ENCODE measurements around the gene TBX5.
A peak's percentile ranks its signal among the peaks of the same experiment; 100 is the strongest.

Gene TBX5

DNA sequence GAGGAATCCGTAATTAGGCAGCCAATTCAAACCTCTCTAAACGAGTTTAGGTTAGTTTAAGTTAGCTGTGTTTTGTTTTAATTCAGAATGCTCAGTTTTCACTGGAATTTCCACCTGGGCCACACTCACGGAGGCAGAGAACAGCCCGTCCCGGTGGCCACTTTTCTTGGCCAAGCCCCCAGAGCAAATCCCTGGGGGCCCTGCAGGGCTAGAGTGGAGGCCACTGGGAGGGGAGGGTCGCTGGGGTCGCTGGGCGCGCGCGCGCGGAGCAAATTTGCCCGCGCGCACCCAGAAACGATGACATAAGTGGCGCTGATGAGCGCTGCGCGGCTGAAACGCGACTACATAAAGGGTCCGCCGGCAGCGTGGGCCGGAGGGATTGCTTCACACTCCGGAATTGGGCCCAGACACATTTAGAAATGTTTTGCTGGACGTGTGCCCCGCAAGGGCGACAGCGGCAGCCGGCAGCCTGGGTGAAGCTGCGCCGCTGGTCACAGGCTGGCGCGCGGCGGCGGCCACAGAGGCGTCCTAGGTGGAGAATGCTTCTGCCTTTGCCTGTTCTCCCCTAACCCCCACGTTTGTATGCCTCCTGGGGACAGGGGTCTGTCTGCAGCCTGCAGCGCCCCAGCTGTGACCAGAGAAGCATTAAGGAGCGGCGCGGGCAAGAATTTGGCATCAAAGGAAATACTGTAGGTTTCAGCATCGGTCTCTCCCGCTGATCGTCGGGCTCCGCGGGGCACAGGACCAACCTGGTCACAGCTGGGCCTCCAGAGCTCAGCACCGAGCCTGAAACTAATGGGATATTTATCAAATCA, 37.9 kb upstream of the TBX5 start:
- Histone ChIP-seq H3K9ac (ENCODE audit: low read depth, low read length) (no peak overlapping the region), H3K27ac (ENCODE audit: low read depth, low read length) (no peak overlapping the region), H3K4me3 (ENCODE audit: low read depth, low read length) (no peak overlapping the region), H3K27me3 (ENCODE audit: control insufficient read depth, insufficient read depth, low read length) (peaks cover 100% of the 10 kb centered on the region), H3K9me3 (ENCODE audit: control insufficient read depth, insufficient read depth, low read length) (no peaks in the 10 kb centered on the region), H3K36me3 (ENCODE audit: control insufficient read depth, insufficient read depth, low read length) (no peaks in the 10 kb centered on the region), H3K4me1 (ENCODE audit: control insufficient read depth, insufficient read depth, low read length) (peaks cover 11% of the 10 kb centered on the region)

DNA sequence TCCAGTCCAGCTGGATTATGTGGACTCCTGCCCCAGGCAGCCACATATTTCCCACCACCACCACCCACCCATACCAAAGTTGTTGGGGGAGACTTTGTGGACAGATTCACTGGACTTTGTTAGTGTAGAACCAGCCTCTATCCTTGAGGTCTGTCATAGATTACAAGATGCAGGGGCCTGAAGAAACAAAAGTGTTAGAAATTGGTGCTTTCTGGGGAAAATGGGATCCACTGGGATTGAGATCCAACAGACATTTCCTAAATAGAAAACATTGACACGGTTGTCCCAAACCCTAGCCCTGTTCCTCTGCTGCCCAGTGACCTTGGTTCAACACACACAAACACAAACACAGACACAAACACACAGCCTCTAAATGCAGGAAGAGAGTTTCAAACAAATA, 36.6 kb upstream of the TBX5 start:
- H3K9me3 ChIP-seq (ENCODE audit: control insufficient read depth, insufficient read depth, low read length), result no peaks in the 10 kb centered on the region
- no peak overlapping the region for H3K27ac ChIP-seq (ENCODE audit: low read depth, low read length)
- peaks cover 4% of the 10 kb centered on the region; the same call in 1 of the 2 replicates for H3K4me1 ChIP-seq (ENCODE audit: control insufficient read depth, insufficient read depth, low read length)
- H3K27me3 ChIP-seq (ENCODE audit: control insufficient read depth, insufficient read depth, low read length), result peaks cover 100% of the 10 kb centered on the region
- H3K4me3 ChIP-seq (ENCODE audit: low read depth, low read length), result no peak overlapping the region
- no peak overlapping the region for H3K9ac ChIP-seq (ENCODE audit: low read depth, low read length)
- no peaks in the 10 kb centered on the region for H3K36me3 ChIP-seq (ENCODE audit: control insufficient read depth, insufficient read depth, low read length)

DNA sequence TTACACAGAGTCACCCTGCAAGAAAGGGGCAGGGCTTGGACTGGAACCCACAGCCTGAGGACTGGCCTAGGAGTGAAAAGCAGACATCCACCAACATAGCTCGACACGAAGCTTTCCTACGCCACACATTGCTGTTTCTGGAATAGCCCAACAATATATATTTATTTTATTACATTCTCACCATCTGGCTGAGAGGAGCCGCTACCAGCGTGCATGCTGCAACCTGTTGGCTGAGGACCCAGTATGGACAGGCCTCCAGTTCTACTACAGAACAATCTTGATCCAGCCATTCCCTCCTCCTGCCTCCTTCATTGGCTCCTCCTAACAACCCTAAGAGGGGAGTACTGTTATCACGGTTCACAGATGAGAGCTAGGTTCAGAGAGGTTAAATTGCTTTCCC, 35.6 kb upstream of the TBX5 start:
- Histone ChIP-seq H3K27me3 (ENCODE audit: control insufficient read depth, insufficient read depth, low read length) (peaks cover 100% of the 10 kb centered on the region), H3K4me1 (ENCODE audit: control insufficient read depth, insufficient read depth, low read length) (peaks cover 4% of the 10 kb centered on the region; the same call in 1 of the 2 replicates), H3K9me3 (ENCODE audit: control insufficient read depth, insufficient read depth, low read length) (peaks cover 2% of the 10 kb centered on the region; the same call in 1 of the 2 replicates), H3K9ac (ENCODE audit: low read depth, low read length) (no peak overlapping the region), H3K27ac (ENCODE audit: low read depth, low read length) (no peak overlapping the region), H3K36me3 (ENCODE audit: control insufficient read depth, insufficient read depth, low read length) (no peaks in the 10 kb centered on the region), H3K4me3 (ENCODE audit: low read depth, low read length) (no peak overlapping the region)

DNA sequence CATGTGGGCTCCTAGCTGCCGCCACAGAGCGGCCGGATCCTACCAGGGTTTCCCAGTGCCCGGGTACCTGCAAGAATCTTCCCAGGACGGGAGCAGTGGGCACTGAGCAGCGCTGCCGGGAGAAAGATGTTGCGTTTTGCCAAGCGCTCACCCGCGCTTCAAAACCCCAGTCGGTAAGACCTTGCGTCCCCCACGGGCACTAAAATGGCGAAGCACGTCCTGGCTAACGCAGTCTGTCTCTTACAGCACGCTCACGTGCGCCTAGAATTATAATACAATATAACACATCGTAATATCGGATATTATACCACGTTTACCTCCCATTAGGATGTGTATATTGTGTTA, 35.1 kb upstream of the TBX5 start:
- no peak overlapping the region for H3K9ac ChIP-seq (ENCODE audit: low read depth, low read length)
- H3K27me3 ChIP-seq (ENCODE audit: control insufficient read depth, insufficient read depth, low read length), result peaks cover 100% of the 10 kb centered on the region
- no peak overlapping the region for H3K27ac ChIP-seq (ENCODE audit: low read depth, low read length)
- H3K36me3 ChIP-seq (ENCODE audit: control insufficient read depth, insufficient read depth, low read length), result no peaks in the 10 kb centered on the region
- peaks cover 4% of the 10 kb centered on the region; the same call in 1 of the 2 replicates for H3K4me1 ChIP-seq (ENCODE audit: control insufficient read depth, insufficient read depth, low read length)
- H3K9me3 ChIP-seq (ENCODE audit: control insufficient read depth, insufficient read depth, low read length), result peaks cover 5% of the 10 kb centered on the region; the same call in 1 of the 2 replicates
- no peak overlapping the region for H3K4me3 ChIP-seq (ENCODE audit: low read depth, low read length)

DNA sequence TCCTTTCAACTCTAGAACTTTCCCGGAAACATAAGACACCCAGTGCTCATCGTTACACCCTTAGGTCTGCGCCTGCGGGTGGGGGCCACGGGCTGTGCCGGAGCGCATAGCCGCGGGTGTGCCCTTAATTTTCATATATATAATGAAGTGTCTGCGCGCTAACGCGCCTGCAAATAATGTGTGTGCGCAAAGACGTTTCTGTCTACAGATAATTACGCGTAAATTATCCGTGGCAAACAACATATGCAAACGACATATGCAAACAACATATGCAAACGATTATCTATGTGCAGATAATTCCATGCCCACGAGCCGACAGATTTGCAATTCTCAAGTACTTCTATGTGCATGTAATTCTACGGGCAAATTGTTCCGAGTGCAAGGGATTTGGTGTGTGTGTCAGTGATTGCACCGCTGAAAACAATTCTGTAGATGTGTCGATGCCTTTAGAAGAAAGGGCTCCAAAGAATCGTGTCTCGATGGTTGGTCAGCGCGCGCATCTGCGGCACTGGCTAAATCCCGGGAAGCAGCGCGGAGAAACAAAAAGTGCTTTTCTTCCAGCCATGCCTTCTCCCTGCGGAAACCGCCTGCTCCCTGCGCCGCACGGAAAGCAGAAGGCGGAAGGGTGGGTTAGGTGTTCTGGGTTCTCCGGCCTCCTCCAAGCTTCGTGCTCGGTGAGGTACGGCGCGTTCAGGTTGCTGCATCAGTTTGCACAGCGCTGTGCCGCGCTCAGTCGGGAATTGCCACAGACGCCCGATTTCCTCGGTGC, 34.5 kb upstream of the TBX5 start:
- Histone ChIP-seq H3K4me3 (ENCODE audit: low read depth, low read length) (no peak overlapping the region), H3K27me3 (ENCODE audit: control insufficient read depth, insufficient read depth, low read length) (peaks cover 100% of the 10 kb centered on the region), H3K27ac (ENCODE audit: low read depth, low read length) (no peak overlapping the region), H3K9ac (ENCODE audit: low read depth, low read length) (no peak overlapping the region), H3K36me3 (ENCODE audit: control insufficient read depth, insufficient read depth, low read length) (no peaks in the 10 kb centered on the region), H3K9me3 (ENCODE audit: control insufficient read depth, insufficient read depth, low read length) (peaks cover 5% of the 10 kb centered on the region; the same call in 1 of the 2 replicates), H3K4me1 (ENCODE audit: control insufficient read depth, insufficient read depth, low read length) (peaks cover 4% of the 10 kb centered on the region; the same call in 1 of the 2 replicates)

DNA sequence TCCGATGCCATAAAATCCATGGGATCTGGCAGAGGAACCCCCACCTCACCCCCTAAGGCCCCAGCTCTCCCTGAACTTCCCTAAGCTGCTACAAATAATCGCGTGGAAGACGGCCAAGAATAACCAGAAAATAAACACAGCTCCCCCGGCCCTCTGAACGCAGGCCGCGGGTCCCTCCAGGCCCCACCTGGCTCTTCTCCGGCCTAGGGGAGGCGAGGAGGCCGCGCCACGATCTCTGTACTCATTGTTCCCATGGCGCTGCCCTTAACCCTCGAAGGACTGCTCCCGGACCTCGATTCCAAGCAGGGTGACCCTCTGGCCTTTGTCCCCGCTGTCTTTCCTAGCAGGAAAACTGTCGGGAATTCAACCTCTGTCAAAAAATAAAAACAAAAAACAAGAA, 33.9 kb upstream of the TBX5 start:
- H3K36me3 ChIP-seq (ENCODE audit: control insufficient read depth, insufficient read depth, low read length), result no peaks in the 10 kb centered on the region
- H3K4me1 ChIP-seq (ENCODE audit: control insufficient read depth, insufficient read depth, low read length), result peaks cover 4% of the 10 kb centered on the region; the same call in 1 of the 2 replicates
- H3K9ac ChIP-seq (ENCODE audit: low read depth, low read length), result no peak overlapping the region
- no peak overlapping the region for H3K27ac ChIP-seq (ENCODE audit: low read depth, low read length)
- H3K27me3 ChIP-seq (ENCODE audit: control insufficient read depth, insufficient read depth, low read length), result peaks cover 100% of the 10 kb centered on the region
- no peak overlapping the region for H3K4me3 ChIP-seq (ENCODE audit: low read depth, low read length)
- H3K9me3 ChIP-seq (ENCODE audit: control insufficient read depth, insufficient read depth, low read length), result peaks cover 5% of the 10 kb centered on the region; the same call in 1 of the 2 replicates

DNA sequence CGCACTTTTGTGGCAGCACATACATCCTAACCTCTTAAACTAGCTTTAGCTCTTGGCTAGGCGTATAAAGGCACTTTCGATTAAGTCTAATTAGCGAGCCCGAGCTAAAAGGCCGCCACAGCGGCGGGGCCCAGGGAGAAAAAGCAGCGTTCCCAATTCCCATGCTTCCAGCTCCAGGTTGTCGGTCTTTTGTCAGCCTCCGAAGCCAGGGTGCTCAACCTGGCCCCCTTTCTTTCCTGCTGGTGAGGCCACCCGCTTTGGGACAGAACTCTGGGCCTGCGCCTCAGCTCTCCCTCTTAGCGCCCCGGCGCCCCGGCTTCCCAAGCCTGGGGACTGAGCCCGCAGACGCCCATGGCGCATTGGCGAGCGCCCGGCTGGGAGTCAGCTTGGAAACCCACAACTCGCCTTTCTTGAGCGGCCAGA, 33.3 kb upstream of the TBX5 start:
- Histone ChIP-seq H3K36me3 (ENCODE audit: control insufficient read depth, insufficient read depth, low read length) (no peaks in the 10 kb centered on the region), H3K9me3 (ENCODE audit: control insufficient read depth, insufficient read depth, low read length) (peaks cover 5% of the 10 kb centered on the region; the same call in 1 of the 2 replicates), H3K9ac (ENCODE audit: low read depth, low read length) (no peak overlapping the region), H3K4me1 (ENCODE audit: control insufficient read depth, insufficient read depth, low read length) (no peaks in the 10 kb centered on the region; the same call in 1 of the 2 replicates), H3K4me3 (ENCODE audit: low read depth, low read length) (peak overlapping the region; percentile 18; the same call in 1 of the 2 replicates), H3K27me3 (ENCODE audit: control insufficient read depth, insufficient read depth, low read length) (peaks cover 100% of the 10 kb centered on the region), H3K27ac (ENCODE audit: low read depth, low read length) (no peak overlapping the region)

DNA sequence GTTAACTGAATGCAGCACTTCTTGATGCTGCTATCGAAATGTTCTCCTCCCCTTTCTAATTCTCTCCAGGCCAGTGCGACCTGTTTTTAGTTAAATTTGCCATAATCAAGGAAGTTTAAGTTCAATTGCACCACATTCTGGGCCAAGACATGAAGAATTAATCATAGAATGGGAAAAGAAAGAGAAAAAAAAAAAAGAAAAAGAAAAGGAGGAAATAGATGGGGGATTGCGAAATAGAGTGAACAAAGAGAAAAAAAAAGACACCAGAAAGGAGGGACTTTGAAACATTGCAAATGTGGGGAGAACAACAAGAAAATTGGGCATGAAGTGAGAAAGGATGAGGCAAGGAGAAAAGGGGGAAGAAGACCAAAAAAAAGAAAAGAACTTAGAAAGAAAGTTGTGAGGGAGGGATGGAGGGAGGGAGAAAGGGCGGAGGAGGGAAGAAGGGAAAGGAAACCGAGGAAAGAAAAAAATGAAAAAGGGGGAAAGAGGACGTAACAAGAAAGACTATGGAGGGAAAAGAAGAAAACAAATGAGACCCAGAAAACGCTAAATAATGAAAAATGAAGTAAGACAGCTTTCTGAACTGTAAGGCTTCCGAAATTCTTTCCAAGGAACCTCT, 32.8 kb upstream of the TBX5 start:
- Histone ChIP-seq H3K4me1 (ENCODE audit: control insufficient read depth, insufficient read depth, low read length) (no peaks in the 10 kb centered on the region; the same call in 1 of the 2 replicates), H3K27ac (ENCODE audit: low read depth, low read length) (no peak overlapping the region), H3K27me3 (ENCODE audit: control insufficient read depth, insufficient read depth, low read length) (peaks cover 99% of the 10 kb centered on the region), H3K36me3 (ENCODE audit: control insufficient read depth, insufficient read depth, low read length) (no peaks in the 10 kb centered on the region), H3K9me3 (ENCODE audit: control insufficient read depth, insufficient read depth, low read length) (peaks cover 5% of the 10 kb centered on the region; the same call in 1 of the 2 replicates), H3K9ac (ENCODE audit: low read depth, low read length) (no peak overlapping the region), H3K4me3 (ENCODE audit: low read depth, low read length) (peak overlapping the region; percentile 18; the same call in 1 of the 2 replicates)

DNA sequence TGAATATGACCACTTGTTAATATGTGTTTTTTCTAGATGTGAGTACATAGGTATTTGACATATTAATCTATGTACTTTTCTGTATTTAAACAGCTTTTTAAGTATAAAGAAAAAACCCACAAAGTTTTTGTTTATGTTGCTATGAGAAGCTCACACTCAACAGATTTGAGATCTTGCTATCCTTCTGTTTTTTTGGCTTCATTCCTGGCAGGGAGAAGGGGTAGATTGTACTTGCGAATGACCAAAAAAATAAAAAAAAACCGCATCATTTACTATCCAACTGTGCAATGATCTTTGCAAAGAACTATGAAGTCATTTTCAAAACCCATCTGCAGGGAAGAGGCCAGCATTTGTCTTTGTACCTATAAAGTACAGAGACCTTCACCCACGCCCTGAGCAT, 28.4 kb upstream of the TBX5 start:
- Histone ChIP-seq H3K9me3 (ENCODE audit: control insufficient read depth, insufficient read depth, low read length) (peaks cover 5% of the 10 kb centered on the region; the same call in 1 of the 2 replicates), H3K4me1 (ENCODE audit: control insufficient read depth, insufficient read depth, low read length) (no peaks in the 10 kb centered on the region; the same call in 1 of the 2 replicates), H3K27me3 (ENCODE audit: control insufficient read depth, insufficient read depth, low read length) (peaks cover 88% of the 10 kb centered on the region), H3K9ac (ENCODE audit: low read depth, low read length) (no peak overlapping the region), H3K36me3 (ENCODE audit: control insufficient read depth, insufficient read depth, low read length) (no peaks in the 10 kb centered on the region), H3K27ac (ENCODE audit: low read depth, low read length) (no peak overlapping the region), H3K4me3 (ENCODE audit: low read depth, low read length) (no peak overlapping the region)

DNA sequence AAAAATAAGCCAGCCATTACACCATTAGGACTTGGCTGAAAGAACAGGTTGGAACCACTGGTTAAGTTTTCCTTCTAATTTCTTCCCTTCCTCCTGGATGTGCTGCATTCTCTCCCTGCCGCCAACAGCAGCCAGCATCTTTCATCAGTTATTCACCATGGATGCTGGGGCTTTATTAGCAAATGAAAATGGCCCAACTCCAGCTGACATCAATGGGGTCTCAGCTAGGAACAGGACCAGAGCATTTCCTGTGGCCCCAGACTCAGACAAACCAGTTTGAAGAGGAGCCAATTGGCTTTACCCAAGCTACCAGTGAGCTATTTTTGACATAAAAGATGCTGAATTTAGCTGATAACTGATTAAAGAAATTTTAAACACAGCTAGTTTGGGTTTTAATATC, 26.0 kb upstream of the TBX5 start:
- peaks cover 72% of the 10 kb centered on the region for H3K27me3 ChIP-seq (ENCODE audit: control insufficient read depth, insufficient read depth, low read length)
- H3K9me3 ChIP-seq (ENCODE audit: control insufficient read depth, insufficient read depth, low read length), result peaks cover 5% of the 10 kb centered on the region; the same call in 1 of the 2 replicates
- no peaks in the 10 kb centered on the region for H3K36me3 ChIP-seq (ENCODE audit: control insufficient read depth, insufficient read depth, low read length)
- H3K27ac ChIP-seq (ENCODE audit: low read depth, low read length), result no peak overlapping the region
- H3K4me1 ChIP-seq (ENCODE audit: control insufficient read depth, insufficient read depth, low read length), result no peaks in the 10 kb centered on the region
- H3K9ac ChIP-seq (ENCODE audit: low read depth, low read length), result no peak overlapping the region
- no peak overlapping the region for H3K4me3 ChIP-seq (ENCODE audit: low read depth, low read length)
